Type B pancreatic cell (in vitro differentiated cells): ENCODE results near the gene SQSTM1. TPM values are rescaled to one million over a fixed set of nuclear protein-coding genes. Genes with fewer than 3 reads are reported as not detected.

ENCODE experiments used
- DNase-seq: peaks from one replicate; pipeline ENCODE4 v3.0.0; 2021; ENCODE audit warnings: mixed read lengths; ENCODE audit not compliant: unreplicated experiment; ENCODE audit errors: extremely low spot score
- H3K27ac Mint-ChIP-seq: 2 replicates; pipeline ENCODE4 v1.8.0; 2021; ENCODE audit warnings: mild to moderate bottlenecking, mixed read lengths
- H3K27me3 Mint-ChIP-seq: 2 replicates; pipeline ENCODE4 v1.8.0; 2021; ENCODE audit warnings: mixed read lengths
- H3K36me3 Mint-ChIP-seq: 2 replicates; pipeline ENCODE4 v1.8.0; 2021; ENCODE audit warnings: mixed read lengths
- H3K4me1 Mint-ChIP-seq: one replicate; pipeline ENCODE4 v1.8.0; 2021; ENCODE audit warnings: mixed read lengths; ENCODE audit not compliant: unreplicated experiment
- H3K4me3 Mint-ChIP-seq: 2 replicates; pipeline ENCODE4 v1.8.0; 2021; ENCODE audit warnings: mild to moderate bottlenecking, mixed read lengths
- H3K9me3 Mint-ChIP-seq: 2 replicates; pipeline ENCODE4 v1.8.0; 2021; ENCODE audit warnings: mixed read lengths
- CTCF ChIP-seq: fragments of 200-600 bp; sonication (generic); conservative IDR thresholded peaks from 2 replicates; pipeline ENCODE4 v1.5.0; 2021; ENCODE audit warnings: antibody characterized with exemption, mild to moderate bottlenecking
- total RNA-seq: library from RNA; stranded (reverse); gene quantifications from 2 replicates; pipeline ENCODE4 v1.2.1, GENCODE V29; 2021; ENCODE audit warnings: low replicate concordance

SQSTM1 gene
- total RNA-seq, 1 donor from 2014 or later, result 133 TPM

- TF ChIP-seq CTCF, result no peak
- DNase-seq, result no peak
- Mint-ChIP-seq H3K4me1 (peaks cover 22% of the 10 kb centered on the region), H3K27ac (no peak overlapping the region), H3K9me3 (no peaks in the 10 kb centered on the region), H3K4me3 (peak overlapping the region; percentile 58), H3K27me3 (no peaks in the 10 kb centered on the region), H3K36me3 (peaks cover 9% of the 10 kb centered on the region)
These were observed 17.6 kb upstream of the SQSTM1 start for GRCh38 chr5:179802950-179803562.

DNA sequence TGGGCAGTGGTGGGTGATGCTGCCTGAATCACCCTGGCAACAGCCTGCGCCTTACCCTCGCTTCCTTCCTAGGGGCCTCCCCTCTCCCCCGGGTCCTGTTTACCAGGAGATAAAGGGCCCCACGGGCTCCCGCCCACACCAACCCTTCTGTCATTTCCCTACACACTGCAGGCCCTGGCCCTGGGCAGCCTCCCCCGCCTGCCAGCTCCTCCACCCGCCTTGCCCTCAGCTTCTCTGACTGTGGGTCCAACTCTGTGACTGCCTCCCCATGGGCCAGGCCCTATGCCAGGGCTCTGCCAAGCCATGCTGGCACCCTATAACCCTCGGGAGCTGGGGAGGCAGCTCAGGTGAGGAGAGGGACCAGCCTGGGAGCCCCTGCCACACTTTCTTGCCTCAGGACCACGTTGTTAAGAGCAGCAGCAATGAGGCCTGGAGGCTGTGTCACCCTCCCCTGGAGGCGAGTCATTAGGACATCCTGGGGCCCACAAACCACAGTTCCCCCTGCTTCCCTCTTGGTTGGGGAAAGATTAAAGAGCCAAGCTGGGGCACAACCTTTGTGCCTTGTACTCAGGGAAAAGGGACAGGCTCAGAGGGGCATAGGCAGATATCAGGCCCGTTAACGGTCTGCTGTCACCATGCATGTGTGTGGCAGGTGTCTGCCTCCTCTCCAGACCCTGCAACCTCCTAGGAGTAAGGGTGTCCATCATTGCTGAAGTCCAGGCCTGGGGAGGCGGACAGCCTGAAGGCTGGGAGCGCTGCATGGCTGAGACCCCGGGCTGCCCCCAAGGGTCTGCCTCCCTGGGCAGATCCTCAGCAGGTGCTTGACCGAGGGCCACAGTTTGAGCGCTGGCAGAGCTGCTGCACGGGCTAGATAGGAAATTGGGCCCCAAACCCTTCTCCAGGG is 16.8 kb upstream of the SQSTM1 start:
- Mint-ChIP-seq H3K27ac (peak overlapping the region; percentile 82), H3K4me3 (peak overlapping the region; percentile 90), H3K4me1 (peaks cover 22% of the 10 kb centered on the region), H3K27me3 (no peaks in the 10 kb centered on the region), H3K36me3 (peaks cover 9% of the 10 kb centered on the region), H3K9me3 (no peaks in the 10 kb centered on the region)
- no peak for TF ChIP-seq CTCF
- DNase-seq, result no peak

DNA sequence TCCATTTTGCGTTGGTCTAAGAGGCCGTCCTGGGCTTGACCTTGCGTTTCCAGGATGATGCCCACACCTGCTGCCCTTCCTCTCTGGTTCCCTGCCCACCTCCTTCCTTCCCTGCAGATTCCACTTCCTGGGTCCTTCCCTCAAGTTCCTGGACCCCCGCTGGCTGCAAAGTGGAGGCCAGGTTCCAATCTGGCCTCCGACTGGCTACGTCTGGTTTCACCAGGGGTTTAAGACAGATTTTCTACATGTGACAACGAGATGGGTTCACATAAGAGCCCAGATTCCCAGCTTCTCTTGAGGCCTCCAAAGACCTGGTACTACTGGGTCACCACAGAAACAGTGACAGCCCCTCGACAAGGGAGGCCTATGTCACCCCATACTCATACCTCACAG is 16.2 kb upstream of the SQSTM1 start:
- no peaks in the 10 kb centered on the region for H3K9me3 Mint-ChIP-seq
- peaks cover 22% of the 10 kb centered on the region for H3K4me1 Mint-ChIP-seq
- H3K27me3 Mint-ChIP-seq, result no peaks in the 10 kb centered on the region

GRCh38 chr5:179805070-179805528 is 15.6 kb upstream of the SQSTM1 start:
- no peaks in the 10 kb centered on the region for H3K27me3 Mint-ChIP-seq
- peaks cover 22% of the 10 kb centered on the region for H3K4me1 Mint-ChIP-seq
- no peaks in the 10 kb centered on the region for H3K9me3 Mint-ChIP-seq
- H3K4me3 Mint-ChIP-seq, result peak overlapping the region; percentile 90
- H3K27ac Mint-ChIP-seq, result peak overlapping the region; percentile 82
- no peak for TF ChIP-seq CTCF
- H3K36me3 Mint-ChIP-seq, result peaks cover 4% of the 10 kb centered on the region
- no peak for DNase-seq

More for the DNA sequence above, 16.2 kb upstream of the SQSTM1 start:
- peak overlapping the region; percentile 82 for H3K27ac Mint-ChIP-seq
- no peak for DNase-seq
- TF ChIP-seq CTCF, result no peak
- H3K4me3 Mint-ChIP-seq, result peak overlapping the region; percentile 90
- H3K36me3 Mint-ChIP-seq, result peaks cover 5% of the 10 kb centered on the region

- H3K9me3 Mint-ChIP-seq, result no peaks in the 10 kb centered on the region
- no peaks in the 10 kb centered on the region for H3K27me3 Mint-ChIP-seq
- peaks cover 4% of the 10 kb centered on the region for H3K36me3 Mint-ChIP-seq
- TF ChIP-seq CTCF, result no peak
- peaks cover 22% of the 10 kb centered on the region for H3K4me1 Mint-ChIP-seq
- no peak for DNase-seq
- peak overlapping the region; percentile 82 for H3K27ac Mint-ChIP-seq
- H3K4me3 Mint-ChIP-seq, result peak overlapping the region; percentile 90
These were observed 15.0 kb upstream of the SQSTM1 start for GRCh38 chr5:179805529-179806249.
